WTC11 (cell line): ENCODE measurements around the gene SLC9A9. TPM values are rescaled to one million over a fixed set of nuclear protein-coding genes. Genes with fewer than 3 reads are reported as not detected.

Experiments used
- ATAC-seq: fragments of 200-7000 bp; cut with Tn5 transposase; 2 replicates; pipeline ENCODE4 v1.10.0; 2021; ENCODE audit warnings: mild to moderate bottlenecking, moderate library complexity
- CTCF ChIA-PET: fragments of 300-600 bp; sonication (Branson Sonifier 250); formaldehyde crosslinking; loops from one replicate; lab custom pipeline; 2021; ENCODE audit warnings: antibody characterized with exemption; lab: Charles Lee
- POLR2A ChIA-PET: fragments of 350-600 bp; sonication (Branson Sonifier 250); formaldehyde crosslinking; loops from one replicate; lab custom pipeline; 2021; ENCODE audit warnings: antibody characterized with exemption; lab: Charles Lee
- DNase-seq: peaks from one replicate; pipeline ENCODE4 v3.0.0; 2021; ENCODE audit warnings: low spot score
- H3K27ac Mint-ChIP-seq: 2 replicates; pipeline ENCODE4 v1.8.0; 2021; ENCODE audit warnings: mixed read lengths
- H3K27me3 Mint-ChIP-seq: 2 replicates; pipeline ENCODE4 v1.8.0; 2021; ENCODE audit warnings: low read depth, mild to moderate bottlenecking, moderate library complexity, mixed read lengths
- H3K36me3 Mint-ChIP-seq: 2 replicates; pipeline ENCODE4 v1.8.0; 2021; ENCODE audit warnings: mixed read lengths
- H3K4me1 Mint-ChIP-seq: 2 replicates; pipeline ENCODE4 v1.8.0; 2022; ENCODE audit warnings: mixed read lengths
- H3K4me3 Mint-ChIP-seq: 2 replicates; pipeline ENCODE4 v1.8.0; 2021; ENCODE audit warnings: mild to moderate bottlenecking, moderate library complexity, mixed read lengths
- H3K9me3 Mint-ChIP-seq: 2 replicates; pipeline ENCODE4 v1.8.0; 2021; ENCODE audit warnings: mixed read lengths
- CREM ChIP-seq: sonication (generic); formaldehyde crosslinking; IDR thresholded peaks from 2 replicates; pipeline ENCODE4 v1.8.1; 2022; ENCODE audit warnings: mild to moderate bottlenecking, missing genetic modification reagents, moderate library complexity
- ERG ChIP-seq: fragments of 250-450 bp; sonication (Bioruptor Pico); IDR thresholded peaks from 2 replicates; pipeline ENCODE4 v1.8.0; 2021; ENCODE audit warnings: mild to moderate bottlenecking
- FOXK1 ChIP-seq: sonication (generic); formaldehyde crosslinking; IDR thresholded peaks from 2 replicates; pipeline ENCODE4 v1.8.0; 2022; ENCODE audit warnings: mild to moderate bottlenecking, moderate library complexity, missing genetic modification reagents
- FOXP1 ChIP-seq: sonication (generic); formaldehyde crosslinking; IDR thresholded peaks from 2 replicates; pipeline ENCODE4 v1.8.0; 2022; ENCODE audit warnings: missing genetic modification reagents, mild to moderate bottlenecking, moderate library complexity, borderline replicate concordance
- FOXP4 ChIP-seq: sonication (generic); formaldehyde crosslinking; IDR thresholded peaks from 2 replicates; pipeline ENCODE4 v1.8.0; 2022; ENCODE audit warnings: mild to moderate bottlenecking, missing genetic modification reagents
- GABPB1 ChIP-seq: sonication (generic); formaldehyde crosslinking; IDR thresholded peaks from 2 replicates; pipeline ENCODE4 v1.8.1; 2023; ENCODE audit warnings: mild to moderate bottlenecking, missing genetic modification reagents
- HMGA2 ChIP-seq: fragments of 250-450 bp; sonication (Bioruptor Pico); IDR thresholded peaks from 2 replicates; pipeline ENCODE4 v1.4.0; 2021; ENCODE audit warnings: mild to moderate bottlenecking, moderate library complexity
- MXD4 ChIP-seq: fragments of 250-450 bp; sonication (Bioruptor Pico); IDR thresholded peaks from 2 replicates; pipeline ENCODE4 v1.8.0; 2021; ENCODE audit warnings: mild to moderate bottlenecking, moderate library complexity, borderline replicate concordance
- NFATC4 ChIP-seq: fragments of 250-450 bp; sonication (Bioruptor Pico); IDR thresholded peaks from 2 replicates; pipeline ENCODE4 v1.9.0; 2021; ENCODE audit warnings: mild to moderate bottlenecking
- NFYB ChIP-seq: sonication (generic); formaldehyde crosslinking; conservative IDR thresholded peaks from 2 replicates; pipeline ENCODE4 v1.8.0; 2022; ENCODE audit warnings: low read depth, missing genetic modification reagents
- NR3C1 ChIP-seq: sonication (generic); formaldehyde crosslinking; conservative IDR thresholded peaks from 2 replicates; pipeline ENCODE4 v1.8.1; 2023; ENCODE audit warnings: low read depth, mild to moderate bottlenecking, missing genetic modification reagents
- RORB ChIP-seq: fragments of 250-450 bp; sonication (Bioruptor Pico); IDR thresholded peaks from 2 replicates; pipeline ENCODE4 v1.9.0; 2021; ENCODE audit warnings: mild to moderate bottlenecking
- SMAD3 ChIP-seq: sonication (generic); formaldehyde crosslinking; IDR thresholded peaks from 2 replicates; pipeline ENCODE4 v1.8.0; 2022; ENCODE audit warnings: missing genetic modification reagents, mild to moderate bottlenecking, borderline replicate concordance
- SMAD4 ChIP-seq: sonication (generic); formaldehyde crosslinking; IDR thresholded peaks from 2 replicates; pipeline ENCODE4 v1.8.0; 2022; ENCODE audit warnings: mild to moderate bottlenecking, missing genetic modification reagents
- TCF7 ChIP-seq: sonication (generic); formaldehyde crosslinking; IDR thresholded peaks from 2 replicates; pipeline ENCODE4 v1.8.0; 2022; ENCODE audit warnings: mild to moderate bottlenecking, low read depth, missing genetic modification reagents, moderate library complexity
- TEAD1 ChIP-seq: sonication (generic); formaldehyde crosslinking; IDR thresholded peaks from 2 replicates; pipeline ENCODE4 v1.8.0; 2022; ENCODE audit warnings: mild to moderate bottlenecking, missing genetic modification reagents
- TEAD4 ChIP-seq: sonication (generic); formaldehyde crosslinking; IDR thresholded peaks from 2 replicates; pipeline ENCODE4 v1.8.0; 2022; ENCODE audit warnings: mild to moderate bottlenecking, missing genetic modification reagents
- ZBTB43 ChIP-seq: sonication (generic); formaldehyde crosslinking; IDR thresholded peaks from 2 replicates; pipeline ENCODE4 v1.8.1; 2023; ENCODE audit warnings: mild to moderate bottlenecking, missing genetic modification reagents
- ZNF671 ChIP-seq: fragments of 250-450 bp; sonication (Bioruptor Pico); IDR thresholded peaks from 2 replicates; pipeline ENCODE4 v1.8.0; 2021; ENCODE audit warnings: mild to moderate bottlenecking
- total RNA-seq: library from RNA; stranded (reverse); gene quantifications from 3 replicates; pipeline ENCODE4 v1.2.3, GENCODE V29; 2021
- TF ChIP-seq, protein P1 (sequence below): sonication (generic); formaldehyde crosslinking; IDR thresholded peaks from 2 replicates; pipeline ENCODE4 v1.8.0; 2022; ENCODE audit warnings: mild to moderate bottlenecking, missing genetic modification reagents
- TF ChIP-seq, protein P2 (sequence below): sonication (generic); formaldehyde crosslinking; IDR thresholded peaks from 2 replicates; pipeline ENCODE4 v1.8.1; 2022; ENCODE audit warnings: low read depth, missing genetic modification reagents, borderline replicate concordance
- TF ChIP-seq, protein P3 (sequence below): sonication (generic); formaldehyde crosslinking; IDR thresholded peaks from 2 replicates; pipeline ENCODE4 v1.8.1; 2022; ENCODE audit warnings: mild to moderate bottlenecking, missing genetic modification reagents, moderate library complexity, borderline replicate concordance
- TF ChIP-seq, protein P4 (sequence below): fragments of 250-450 bp; sonication (Bioruptor Pico); IDR thresholded peaks from 2 replicates; pipeline ENCODE4 v1.9.0; 2021; ENCODE audit warnings: mild to moderate bottlenecking
- TF ChIP-seq, protein P5 (sequence below): sonication (generic); formaldehyde crosslinking; IDR thresholded peaks from 2 replicates; pipeline ENCODE4 v1.8.0; 2022; ENCODE audit warnings: mild to moderate bottlenecking, missing genetic modification reagents

Gene SLC9A9
- total RNA-seq, 1 experiment from 2014 or later: 1.2 TPM

GRCh38 chr3:143217283-143217682 is 631.0 kb downstream of the SLC9A9 start:
- no peaks in the 10 kb centered on the region for H3K9me3 Mint-ChIP-seq
- no peak for TF ChIP-seq FOXK1 (CRISPR knock-in tag)
- TF ChIP-seq FOXP1 (CRISPR knock-in tag): no peak
- no peak for TF ChIP-seq NFYB (CRISPR knock-in tag)
- TF ChIP-seq CREM (CRISPR knock-in tag): no peak
- TF ChIP-seq TEAD1: no peak
- TF ChIP-seq, protein P1, sequence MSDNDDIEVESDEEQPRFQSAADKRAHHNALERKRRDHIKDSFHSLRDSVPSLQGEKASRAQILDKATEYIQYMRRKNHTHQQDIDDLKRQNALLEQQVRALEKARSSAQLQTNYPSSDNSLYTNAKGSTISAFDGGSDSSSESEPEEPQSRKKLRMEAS (CRISPR knock-in tag): no peak
- no peak for TF ChIP-seq NFATC4
- TF ChIP-seq NR3C1 (CRISPR knock-in tag): no peak
- TF ChIP-seq ZNF671 (CRISPR knock-in tag): no peak
- no peak for TF ChIP-seq HMGA2 (CRISPR knock-in tag)
- no peak for TF ChIP-seq TEAD4 (CRISPR knock-in tag)
- ChIA-PET CTCF (no interaction called here), POLR2A (no interaction called here)
- no peaks in the 10 kb centered on the region for H3K36me3 Mint-ChIP-seq
- no peak for ATAC-seq
- H3K27me3 Mint-ChIP-seq: no peaks in the 10 kb centered on the region
- peaks cover 10% of the 10 kb centered on the region for H3K4me1 Mint-ChIP-seq
- H3K27ac Mint-ChIP-seq: no peak overlapping the region
- H3K4me3 Mint-ChIP-seq: no peak overlapping the region
- DNase-seq: no peak

GRCh38 chr3:143216709-143217182 is 631.5 kb downstream of the SLC9A9 start:
- no peak overlapping the region for H3K4me3 Mint-ChIP-seq
- ATAC-seq: no peak
- no peak for DNase-seq
- no peaks in the 10 kb centered on the region for H3K36me3 Mint-ChIP-seq
- H3K9me3 Mint-ChIP-seq: no peaks in the 10 kb centered on the region
- no peak for TF ChIP-seq FOXP4 (CRISPR knock-in tag)
- TF ChIP-seq TCF7 (CRISPR knock-in tag): no peak
- TF ChIP-seq RORB (CRISPR knock-in tag): no peak
- TF ChIP-seq, protein P2, sequence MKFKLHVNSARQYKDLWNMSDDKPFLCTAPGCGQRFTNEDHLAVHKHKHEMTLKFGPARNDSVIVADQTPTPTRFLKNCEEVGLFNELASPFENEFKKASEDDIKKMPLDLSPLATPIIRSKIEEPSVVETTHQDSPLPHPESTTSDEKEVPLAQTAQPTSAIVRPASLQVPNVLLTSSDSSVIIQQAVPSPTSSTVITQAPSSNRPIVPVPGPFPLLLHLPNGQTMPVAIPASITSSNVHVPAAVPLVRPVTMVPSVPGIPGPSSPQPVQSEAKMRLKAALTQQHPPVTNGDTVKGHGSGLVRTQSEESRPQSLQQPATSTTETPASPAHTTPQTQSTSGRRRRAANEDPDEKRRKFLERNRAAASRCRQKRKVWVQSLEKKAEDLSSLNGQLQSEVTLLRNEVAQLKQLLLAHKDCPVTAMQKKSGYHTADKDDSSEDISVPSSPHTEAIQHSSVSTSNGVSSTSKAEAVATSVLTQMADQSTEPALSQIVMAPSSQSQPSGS (CRISPR knock-in tag): no peak
- TF ChIP-seq ERG: no peak
- TF ChIP-seq, protein P3, sequence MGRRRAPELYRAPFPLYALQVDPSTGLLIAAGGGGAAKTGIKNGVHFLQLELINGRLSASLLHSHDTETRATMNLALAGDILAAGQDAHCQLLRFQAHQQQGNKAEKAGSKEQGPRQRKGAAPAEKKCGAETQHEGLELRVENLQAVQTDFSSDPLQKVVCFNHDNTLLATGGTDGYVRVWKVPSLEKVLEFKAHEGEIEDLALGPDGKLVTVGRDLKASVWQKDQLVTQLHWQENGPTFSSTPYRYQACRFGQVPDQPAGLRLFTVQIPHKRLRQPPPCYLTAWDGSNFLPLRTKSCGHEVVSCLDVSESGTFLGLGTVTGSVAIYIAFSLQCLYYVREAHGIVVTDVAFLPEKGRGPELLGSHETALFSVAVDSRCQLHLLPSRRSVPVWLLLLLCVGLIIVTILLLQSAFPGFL (CRISPR knock-in tag): no peak
- no peak for TF ChIP-seq SMAD4 (CRISPR knock-in tag)
- TF ChIP-seq ZBTB43 (CRISPR knock-in tag): no peak
- TF ChIP-seq, protein P4, sequence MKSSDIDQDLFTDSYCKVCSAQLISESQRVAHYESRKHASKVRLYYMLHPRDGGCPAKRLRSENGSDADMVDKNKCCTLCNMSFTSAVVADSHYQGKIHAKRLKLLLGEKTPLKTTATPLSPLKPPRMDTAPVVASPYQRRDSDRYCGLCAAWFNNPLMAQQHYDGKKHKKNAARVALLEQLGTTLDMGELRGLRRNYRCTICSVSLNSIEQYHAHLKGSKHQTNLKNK (CRISPR knock-in tag): no peak
- TF ChIP-seq, protein P5, sequence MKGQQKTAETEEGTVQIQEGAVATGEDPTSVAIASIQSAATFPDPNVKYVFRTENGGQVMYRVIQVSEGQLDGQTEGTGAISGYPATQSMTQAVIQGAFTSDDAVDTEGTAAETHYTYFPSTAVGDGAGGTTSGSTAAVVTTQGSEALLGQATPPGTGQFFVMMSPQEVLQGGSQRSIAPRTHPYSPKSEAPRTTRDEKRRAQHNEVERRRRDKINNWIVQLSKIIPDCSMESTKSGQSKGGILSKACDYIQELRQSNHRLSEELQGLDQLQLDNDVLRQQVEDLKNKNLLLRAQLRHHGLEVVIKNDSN (CRISPR knock-in tag): no peak
- no peak for TF ChIP-seq GABPB1 (CRISPR knock-in tag)
- TF ChIP-seq MXD4 (CRISPR knock-in tag): no peak
- TF ChIP-seq FOXP1 (CRISPR knock-in tag): no peak
- no peak for TF ChIP-seq TEAD4 (CRISPR knock-in tag)
- TF ChIP-seq SMAD3 (CRISPR knock-in tag): no peak
- TF ChIP-seq, all 79 proteins: peak for 0
- H3K27ac Mint-ChIP-seq: no peak overlapping the region
- no peaks in the 10 kb centered on the region for H3K27me3 Mint-ChIP-seq
- POLR2A ChIA-PET: no interaction called here
- CTCF ChIA-PET: no interaction called here
- peaks cover 10% of the 10 kb centered on the region for H3K4me1 Mint-ChIP-seq
